GM06990 (cell line): Measurements from ENCODE around the gene DSTN.

Source experiments
- DNase-seq: peaks from one replicate; pipeline ENCODE4 v3.0.0-alpha.2; 2011; ENCODE audit not compliant: insufficient read length; ENCODE audit errors: extremely low read depth
- H3K27me3 ChIP-seq: replicated peaks from 2 replicates; pipeline ENCODE4 v1.6.0; 2011; ENCODE audit warnings: low read length; ENCODE audit not compliant: control insufficient read depth, insufficient read depth
- H3K36me3 ChIP-seq: 2 replicates; pipeline ENCODE4 v1.5.1; 2011; ENCODE audit warnings: low read length; ENCODE audit not compliant: control insufficient read depth, insufficient read depth
- H3K4me3 ChIP-seq: replicated peaks from 2 replicates; pipeline ENCODE4 v1.5.1; 2011; ENCODE audit warnings: low read depth, mild to moderate bottlenecking, control low read depth, low read length
- TF ChIP-seq, protein P1 (sequence below): IDR thresholded peaks from 2 replicates; pipeline ENCODE4 v1.5.1; 2011; ENCODE audit warnings: low read length, control low read depth, mild to moderate bottlenecking, inconsistent platforms; ENCODE audit not compliant: insufficient read depth, poor library complexity, severe bottlenecking

Gene DSTN

GRCh38 chr20:17631576-17632319, 61.9 kb downstream of the DSTN start:
- Histone ChIP-seq H3K36me3 (peaks cover 52% of the 10 kb centered on the region), H3K27me3 (no peaks in the 10 kb centered on the region), H3K4me3 (no peak overlapping the region)
- DNase-seq = no peak
- TF ChIP-seq, protein P1, sequence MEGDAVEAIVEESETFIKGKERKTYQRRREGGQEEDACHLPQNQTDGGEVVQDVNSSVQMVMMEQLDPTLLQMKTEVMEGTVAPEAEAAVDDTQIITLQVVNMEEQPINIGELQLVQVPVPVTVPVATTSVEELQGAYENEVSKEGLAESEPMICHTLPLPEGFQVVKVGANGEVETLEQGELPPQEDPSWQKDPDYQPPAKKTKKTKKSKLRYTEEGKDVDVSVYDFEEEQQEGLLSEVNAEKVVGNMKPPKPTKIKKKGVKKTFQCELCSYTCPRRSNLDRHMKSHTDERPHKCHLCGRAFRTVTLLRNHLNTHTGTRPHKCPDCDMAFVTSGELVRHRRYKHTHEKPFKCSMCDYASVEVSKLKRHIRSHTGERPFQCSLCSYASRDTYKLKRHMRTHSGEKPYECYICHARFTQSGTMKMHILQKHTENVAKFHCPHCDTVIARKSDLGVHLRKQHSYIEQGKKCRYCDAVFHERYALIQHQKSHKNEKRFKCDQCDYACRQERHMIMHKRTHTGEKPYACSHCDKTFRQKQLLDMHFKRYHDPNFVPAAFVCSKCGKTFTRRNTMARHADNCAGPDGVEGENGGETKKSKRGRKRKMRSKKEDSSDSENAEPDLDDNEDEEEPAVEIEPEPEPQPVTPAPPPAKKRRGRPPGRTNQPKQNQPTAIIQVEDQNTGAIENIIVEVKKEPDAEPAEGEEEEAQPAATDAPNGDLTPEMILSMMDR = no peak

- H3K27me3 ChIP-seq = no peaks in the 10 kb centered on the region
- no peak overlapping the region for H3K4me3 ChIP-seq
- TF ChIP-seq, protein P1 = no peak
- H3K36me3 ChIP-seq = peaks cover 55% of the 10 kb centered on the region
- no peak for DNase-seq
These were observed 63.5 kb downstream of the DSTN start for GRCh38 chr20:17633221-17633849.

- no peak for DNase-seq
- TF ChIP-seq, protein P1 = no peak
- no peaks in the 10 kb centered on the region for H3K27me3 ChIP-seq
- no peak overlapping the region for H3K4me3 ChIP-seq
- peaks cover 60% of the 10 kb centered on the region for H3K36me3 ChIP-seq
These were observed 64.1 kb downstream of the DSTN start for GRCh38 chr20:17633850-17634500.

- H3K27me3 ChIP-seq = no peaks in the 10 kb centered on the region
- H3K36me3 ChIP-seq = peaks cover 58% of the 10 kb centered on the region
These were observed 64.9 kb downstream of the DSTN start for GRCh38 chr20:17634661-17635331.

More at GRCh38 chr20:17634661-17635331, 64.9 kb downstream of the DSTN start:
- no peak overlapping the region for H3K4me3 ChIP-seq
- TF ChIP-seq, protein P1 = no peak
- DNase-seq = no peak
